NOMO-1 treated with DMSO at 0.1 percent for 48 hours (cell line): ENCODE measurements around the gene CFH.
A peak's percentile ranks its signal among the peaks of the same experiment; 100 is the strongest.
"Not testable (repeated sequence)": the region's sequence is repeated elsewhere in the genome, so short reads cannot be mapped to it uniquely, and the experiment has no call there.

ENCODE experiments used
- DNase-seq: peaks from one replicate; lab custom pipeline; 2025; ENCODE audit not compliant: unreplicated experiment; lab: John Stamatoyannopoulos, UW

Gene CFH

DNA sequence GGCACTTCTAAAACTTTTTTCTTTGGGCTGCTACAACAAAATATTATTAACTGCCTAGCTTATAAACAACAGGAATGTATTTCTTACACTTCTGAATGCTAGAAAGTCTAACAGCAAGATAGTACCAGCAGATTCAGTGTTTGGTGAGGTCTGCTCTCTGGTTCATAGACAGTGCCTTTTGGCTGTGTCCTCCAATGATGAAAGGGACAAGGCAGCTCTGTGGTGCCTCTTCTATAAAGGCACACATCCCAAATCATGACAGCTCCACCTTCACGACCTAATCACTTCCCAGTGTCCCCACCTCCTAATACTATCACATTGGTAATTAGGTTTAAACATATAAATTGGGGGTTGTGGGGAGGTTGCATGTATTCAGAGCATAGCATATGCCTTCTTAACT, 9.5 kb downstream of the CFH start:
- no peak for DNase-seq

GRCh38 chr1:196667131-196667530, 15.3 kb downstream of the CFH start:
- DNase-seq: no peak

- DNase-seq: no peak
These were observed 17.2 kb downstream of the CFH start for GRCh38 chr1:196669051-196669450.

DNA sequence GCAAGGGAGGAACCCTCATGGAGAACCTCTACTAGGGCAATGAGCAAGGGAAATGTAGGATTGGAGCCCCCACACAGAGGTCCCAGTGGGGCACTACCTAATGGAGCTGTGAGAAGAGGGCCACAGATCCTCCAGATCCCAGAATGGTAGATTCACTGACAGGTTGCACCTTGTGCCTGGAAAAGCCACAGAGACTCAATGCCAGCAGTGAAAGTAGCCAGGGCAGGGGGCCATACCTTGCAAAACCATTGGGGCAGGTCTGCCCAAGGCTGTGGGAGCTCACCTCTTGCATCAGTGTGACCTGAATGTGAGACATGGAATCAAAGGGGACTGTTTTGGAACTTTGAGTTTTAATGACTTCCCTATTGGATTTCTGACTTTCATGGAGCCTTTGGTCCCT, 17.9 kb downstream of the CFH start:
- no peak for DNase-seq

DNA sequence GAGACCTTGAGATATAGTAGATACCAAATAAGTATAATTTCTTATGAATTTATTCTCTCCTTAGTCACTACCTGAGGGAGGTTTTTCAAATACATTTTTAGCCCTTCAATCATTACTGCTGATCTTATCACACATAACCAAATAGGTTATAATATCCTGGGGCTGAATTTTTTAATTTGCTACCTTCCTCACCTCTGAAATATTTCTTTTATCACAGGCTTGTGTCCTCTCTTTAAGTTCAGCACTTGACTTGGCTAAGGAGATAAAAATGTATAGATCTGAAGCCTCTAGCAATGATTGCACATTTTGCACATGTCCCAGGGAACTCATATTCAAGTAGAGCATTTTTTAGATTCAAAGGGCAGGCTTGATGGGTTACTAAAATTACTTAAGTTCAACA, 23.1 kb downstream of the CFH start:
- no peak for DNase-seq

GRCh38 chr1:196677781-196678509, 26.1 kb downstream of the CFH start:
- DNase-seq: no peak

- no peak for DNase-seq
These were observed 26.7 kb downstream of the CFH start for GRCh38 chr1:196678510-196678884.

GRCh38 chr1:196680107-196680506, 28.3 kb downstream of the CFH start:
- no peak for DNase-seq

DNA sequence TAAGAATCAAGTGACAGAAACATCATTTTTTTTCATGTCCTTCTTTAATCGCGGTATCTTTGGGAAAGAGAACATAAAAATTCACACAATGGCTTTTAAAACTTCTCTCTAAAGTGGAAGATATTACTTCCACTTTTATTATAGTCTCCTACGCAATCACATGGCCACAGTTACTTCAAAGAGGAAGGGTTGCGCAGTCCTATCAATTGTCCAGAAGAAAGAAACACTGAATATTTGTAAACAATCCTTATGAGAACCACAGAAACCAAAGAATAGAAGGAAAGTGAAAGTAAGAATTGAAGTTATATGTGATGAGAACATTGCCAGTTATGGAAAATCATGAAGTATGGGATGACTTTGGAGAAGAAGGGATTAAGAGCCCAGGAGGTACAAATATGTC, 32.6 kb downstream of the CFH start:
- DNase-seq: peak; percentile 46

- no peak for DNase-seq
These were observed 33.7 kb downstream of the CFH start for GRCh38 chr1:196685506-196685905.

DNA sequence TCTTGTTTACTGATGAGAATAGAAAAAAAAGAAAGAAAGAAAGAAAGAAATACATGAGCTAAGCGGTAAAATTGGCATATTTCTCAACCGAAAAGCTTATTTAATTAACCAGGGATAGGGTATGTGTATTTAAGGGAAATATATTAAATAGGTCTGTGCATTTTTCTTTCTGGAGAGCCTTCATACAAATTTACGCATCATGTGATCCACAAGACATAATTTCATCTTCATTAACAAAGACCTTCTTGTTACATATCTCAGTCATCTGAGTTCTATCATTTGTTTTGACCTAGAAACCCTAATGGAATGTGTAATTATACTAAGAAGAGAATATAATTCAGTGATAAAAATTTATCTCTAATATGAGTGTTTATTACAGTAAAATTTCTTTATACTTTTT, 37.2 kb downstream of the CFH start:
- no peak for DNase-seq

DNA sequence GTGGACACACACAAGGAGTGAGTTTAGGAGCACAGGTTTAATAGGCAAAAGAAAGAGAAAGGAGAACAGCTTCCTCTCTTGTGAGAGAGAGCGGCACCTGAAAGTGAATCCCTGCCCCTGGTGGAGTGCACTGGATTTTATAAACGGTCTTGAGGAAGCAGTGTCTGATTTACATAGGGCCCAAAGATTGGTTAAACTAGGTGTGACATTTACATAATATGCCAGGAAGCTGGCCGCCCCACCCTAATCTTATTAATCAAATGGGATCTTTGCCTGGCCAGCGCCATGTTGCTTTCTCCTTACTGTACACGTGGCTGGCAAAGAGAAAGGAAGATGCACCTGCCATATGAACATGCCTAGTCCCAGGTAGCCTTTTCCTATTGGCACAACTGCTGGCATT, 38.7 kb downstream of the CFH start:
- no peak for DNase-seq

DNA sequence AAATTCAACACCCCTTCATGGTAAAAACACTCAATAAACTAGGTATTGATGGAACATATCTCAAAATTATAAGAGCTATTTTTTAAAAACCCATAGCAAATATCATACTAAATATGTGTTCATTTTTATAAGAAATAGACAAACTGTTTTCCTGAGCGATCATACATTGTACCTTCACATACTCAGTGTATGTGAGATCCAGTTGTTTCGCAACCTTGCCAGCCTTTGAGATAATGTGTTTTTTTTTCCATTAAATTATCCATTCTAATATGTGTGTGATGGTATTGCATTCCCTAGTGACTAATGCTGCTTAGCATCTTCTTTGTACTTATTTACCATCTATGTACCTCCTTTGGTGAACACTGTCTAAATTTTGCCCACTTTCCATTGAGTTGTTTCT, 47.1 kb downstream of the CFH start:
- DNase-seq: no peak

GRCh38 chr1:196701144-196701543, 49.3 kb downstream of the CFH start:
- no peak for DNase-seq

GRCh38 chr1:196709892-196710291, 58.0 kb downstream of the CFH start:
- DNase-seq: not testable (repeated sequence)

GRCh38 chr1:196717868-196718267, 66.0 kb downstream of the CFH start:
- no peak for DNase-seq

- DNase-seq: peak; percentile 7
These were observed 71.7 kb downstream of the CFH start for GRCh38 chr1:196723325-196724185.

DNA sequence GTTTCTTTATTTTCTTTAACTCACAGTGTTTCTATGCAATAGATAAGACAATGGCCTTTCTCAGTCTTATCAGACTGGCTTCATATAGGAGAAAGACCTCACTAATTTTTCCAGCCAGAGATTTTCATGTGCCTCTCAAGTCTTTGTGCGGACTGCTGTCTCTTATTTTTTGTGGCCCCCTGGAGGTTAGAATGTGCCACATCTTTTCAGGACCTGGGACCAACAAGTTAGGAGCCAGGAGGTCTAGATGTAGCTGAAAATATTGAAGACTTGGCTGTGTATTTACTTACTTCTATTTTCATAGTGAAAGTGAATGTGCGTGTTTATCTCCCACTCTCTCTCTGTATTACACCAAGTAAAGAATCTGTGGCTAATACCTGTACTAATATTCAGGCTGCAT, 80.7 kb downstream of the CFH start:
- no peak for DNase-seq

GRCh38 chr1:196733091-196733970, 81.5 kb downstream of the CFH start:
- DNase-seq: no peak

GRCh38 chr1:196734006-196734405, 82.2 kb downstream of the CFH start:
- DNase-seq: no peak

DNA sequence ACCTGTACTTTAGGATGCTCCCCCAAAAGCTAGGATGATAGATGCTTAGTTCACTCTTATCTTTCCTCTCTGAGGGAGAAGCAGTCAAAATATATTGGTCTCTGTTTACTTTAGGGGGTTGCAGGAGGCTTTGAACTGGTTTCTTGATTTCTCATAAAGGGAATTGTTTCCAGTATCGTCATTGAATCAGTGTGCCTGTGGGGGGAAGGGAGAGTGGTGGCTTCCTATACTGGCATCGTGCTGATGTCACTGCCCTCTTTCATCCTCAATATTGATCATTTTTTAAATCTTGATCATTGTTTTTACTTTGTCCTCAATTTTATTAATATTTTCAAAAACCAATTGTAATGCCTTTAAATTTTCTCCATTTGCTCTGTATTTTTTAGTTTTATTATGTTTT, 82.6 kb downstream of the CFH start:
- DNase-seq: no peak

DNA sequence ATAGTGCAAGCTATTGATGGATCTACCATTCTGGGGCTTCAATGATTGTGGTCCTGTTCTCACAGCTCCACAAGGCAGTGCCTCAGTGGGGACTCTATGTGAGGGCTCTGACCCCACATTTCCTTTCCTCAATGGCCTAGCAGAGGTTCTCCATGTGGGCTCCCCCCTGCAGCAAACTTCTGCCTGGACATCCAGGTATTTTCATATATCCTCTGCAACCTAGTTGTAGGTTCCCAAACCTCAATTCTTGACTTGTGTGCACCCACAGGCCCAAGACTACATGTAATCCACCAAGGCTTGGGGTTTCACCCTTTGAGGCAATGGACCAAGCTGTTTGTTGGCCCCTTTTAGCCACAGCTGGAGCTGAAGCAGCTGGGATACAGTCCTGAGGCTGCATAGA, 86.9 kb downstream of the CFH start:
- DNase-seq: no peak
